Measurements from ENCODE around the gene CIDEB. TPM values are rescaled to one million over a fixed set of nuclear protein-coding genes. Genes with fewer than 3 reads are reported as not detected.

Gene CIDEB
- total and polyA plus RNA-seq, 2 of the 13 experiments (the other 11 are each of a cell fraction or from before 2014, with no cell fraction given) = 35.8 to 110 TPM

DNA sequence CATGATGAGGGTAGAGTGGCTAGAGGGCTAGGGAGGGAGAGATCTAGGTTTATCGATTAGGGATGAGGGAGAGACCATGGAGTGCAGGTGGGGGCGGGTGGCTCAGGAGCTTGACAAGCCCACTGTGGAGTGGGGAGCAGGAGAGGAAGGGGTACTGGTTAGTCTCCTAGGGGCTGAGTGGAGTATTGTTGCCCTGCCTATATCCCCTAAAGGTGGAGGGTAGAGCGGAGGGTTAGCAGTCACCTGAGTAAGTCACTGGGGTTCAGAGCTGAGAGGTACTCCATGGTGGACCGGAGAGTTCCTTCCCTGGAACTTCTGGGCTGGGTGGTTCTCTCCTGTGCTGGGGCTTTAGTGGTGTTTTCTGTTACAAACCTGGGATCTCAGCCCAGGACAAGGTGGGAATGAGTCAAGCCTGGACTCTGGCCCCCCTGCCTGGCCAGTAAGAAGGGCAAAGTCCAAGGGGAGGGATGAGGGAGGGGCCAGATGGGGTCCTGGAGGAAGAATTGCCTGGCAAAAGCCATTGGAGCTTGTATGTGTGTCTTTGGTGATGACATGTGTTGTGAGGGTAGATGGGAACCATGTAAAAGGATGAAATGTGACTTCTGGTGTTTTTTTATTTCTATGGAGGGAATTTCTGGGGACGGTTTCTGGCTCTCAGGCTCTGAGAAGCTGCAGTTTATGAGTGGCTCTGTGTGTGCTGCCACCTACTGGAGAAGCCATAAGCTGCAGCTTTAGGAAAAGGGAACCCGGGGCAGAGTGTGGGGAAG is at the start of gene CIDEB (continued):
- TF ChIP-seq, protein P1, sequence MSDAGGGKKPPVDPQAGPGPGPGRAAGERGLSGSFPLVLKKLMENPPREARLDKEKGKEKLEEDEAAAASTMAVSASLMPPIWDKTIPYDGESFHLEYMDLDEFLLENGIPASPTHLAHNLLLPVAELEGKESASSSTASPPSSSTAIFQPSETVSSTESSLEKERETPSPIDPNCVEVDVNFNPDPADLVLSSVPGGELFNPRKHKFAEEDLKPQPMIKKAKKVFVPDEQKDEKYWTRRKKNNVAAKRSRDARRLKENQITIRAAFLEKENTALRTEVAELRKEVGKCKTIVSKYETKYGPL (CRISPR knock-in tag; IDR thresholded peaks at IDR 0.05) = no peak
- TF ChIP-seq ATRX (CRISPR knock-in tag; IDR thresholded peaks at IDR 0.05; ENCODE audit: borderline replicate concordance) = no peak
- no peak; the same call in 1 of the 2 replicates for TF ChIP-seq ZKSCAN5 (CRISPR knock-in tag; IDR thresholded peaks at IDR 0.05)
- TF ChIP-seq ZNF501 (CRISPR knock-in tag; IDR thresholded peaks at IDR 0.05) = peak; percentile 96
- peak; percentile 78 for TF ChIP-seq ONECUT2 (CRISPR knock-in tag; IDR thresholded peaks at IDR 0.05)
- TF ChIP-seq MEIS2 (CRISPR knock-in tag; IDR thresholded peaks at IDR 0.05) = peak; percentile 80; the same call in 1 of the 2 replicates
- peak; percentile 67 for TF ChIP-seq STAG1 (CRISPR knock-in tag; IDR thresholded peaks at IDR 0.05)
- TF ChIP-seq REXO4 (CRISPR knock-in tag; IDR thresholded peaks at IDR 0.05; ENCODE audit: borderline replicate concordance) = no peak
- peak; percentile 100 for TF ChIP-seq HNF4A (CRISPR knock-in tag; IDR thresholded peaks at IDR 0.05)
- no peak for TF ChIP-seq ZEB1 (IDR thresholded peaks at IDR 0.05; ENCODE audit: insufficient replicate concordance, low read depth)
- peak; percentile 91 for TF ChIP-seq HOXA5 (CRISPR knock-in tag; IDR thresholded peaks at IDR 0.05)
- TF ChIP-seq, protein P2, sequence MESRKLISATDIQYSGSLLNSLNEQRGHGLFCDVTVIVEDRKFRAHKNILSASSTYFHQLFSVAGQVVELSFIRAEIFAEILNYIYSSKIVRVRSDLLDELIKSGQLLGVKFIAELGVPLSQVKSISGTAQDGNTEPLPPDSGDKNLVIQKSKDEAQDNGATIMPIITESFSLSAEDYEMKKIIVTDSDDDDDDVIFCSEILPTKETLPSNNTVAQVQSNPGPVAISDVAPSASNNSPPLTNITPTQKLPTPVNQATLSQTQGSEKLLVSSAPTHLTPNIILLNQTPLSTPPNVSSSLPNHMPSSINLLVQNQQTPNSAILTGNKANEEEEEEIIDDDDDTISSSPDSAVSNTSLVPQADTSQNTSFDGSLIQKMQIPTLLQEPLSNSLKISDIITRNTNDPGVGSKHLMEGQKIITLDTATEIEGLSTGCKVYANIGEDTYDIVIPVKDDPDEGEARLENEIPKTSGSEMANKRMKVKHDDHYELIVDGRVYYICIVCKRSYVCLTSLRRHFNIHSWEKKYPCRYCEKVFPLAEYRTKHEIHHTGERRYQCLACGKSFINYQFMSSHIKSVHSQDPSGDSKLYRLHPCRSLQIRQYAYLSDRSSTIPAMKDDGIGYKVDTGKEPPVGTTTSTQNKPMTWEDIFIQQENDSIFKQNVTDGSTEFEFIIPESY (CRISPR knock-in tag; IDR thresholded peaks at IDR 0.05) = peak; percentile 56
- no peak for TF ChIP-seq FOXJ3 (CRISPR knock-in tag; IDR thresholded peaks at IDR 0.05; ENCODE audit: borderline replicate concordance)
- TF ChIP-seq ZNF329 (CRISPR knock-in tag; IDR thresholded peaks at IDR 0.05; ENCODE audit: low read depth) = peak; percentile 12; the same call in 1 of the 2 replicates
- TF ChIP-seq TMF1 (CRISPR knock-in tag; IDR thresholded peaks at IDR 0.05; ENCODE audit: low read depth) = peak; percentile 47
- TF ChIP-seq SNAPC2 (CRISPR knock-in tag; IDR thresholded peaks at IDR 0.05) = no peak; the same call in 1 of the 2 replicates
- TF ChIP-seq, protein P3, sequence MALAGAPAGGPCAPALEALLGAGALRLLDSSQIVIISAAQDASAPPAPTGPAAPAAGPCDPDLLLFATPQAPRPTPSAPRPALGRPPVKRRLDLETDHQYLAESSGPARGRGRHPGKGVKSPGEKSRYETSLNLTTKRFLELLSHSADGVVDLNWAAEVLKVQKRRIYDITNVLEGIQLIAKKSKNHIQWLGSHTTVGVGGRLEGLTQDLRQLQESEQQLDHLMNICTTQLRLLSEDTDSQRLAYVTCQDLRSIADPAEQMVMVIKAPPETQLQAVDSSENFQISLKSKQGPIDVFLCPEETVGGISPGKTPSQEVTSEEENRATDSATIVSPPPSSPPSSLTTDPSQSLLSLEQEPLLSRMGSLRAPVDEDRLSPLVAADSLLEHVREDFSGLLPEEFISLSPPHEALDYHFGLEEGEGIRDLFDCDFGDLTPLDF (CRISPR knock-in tag; IDR thresholded peaks at IDR 0.05) = no peak
- TF ChIP-seq, protein P4, sequence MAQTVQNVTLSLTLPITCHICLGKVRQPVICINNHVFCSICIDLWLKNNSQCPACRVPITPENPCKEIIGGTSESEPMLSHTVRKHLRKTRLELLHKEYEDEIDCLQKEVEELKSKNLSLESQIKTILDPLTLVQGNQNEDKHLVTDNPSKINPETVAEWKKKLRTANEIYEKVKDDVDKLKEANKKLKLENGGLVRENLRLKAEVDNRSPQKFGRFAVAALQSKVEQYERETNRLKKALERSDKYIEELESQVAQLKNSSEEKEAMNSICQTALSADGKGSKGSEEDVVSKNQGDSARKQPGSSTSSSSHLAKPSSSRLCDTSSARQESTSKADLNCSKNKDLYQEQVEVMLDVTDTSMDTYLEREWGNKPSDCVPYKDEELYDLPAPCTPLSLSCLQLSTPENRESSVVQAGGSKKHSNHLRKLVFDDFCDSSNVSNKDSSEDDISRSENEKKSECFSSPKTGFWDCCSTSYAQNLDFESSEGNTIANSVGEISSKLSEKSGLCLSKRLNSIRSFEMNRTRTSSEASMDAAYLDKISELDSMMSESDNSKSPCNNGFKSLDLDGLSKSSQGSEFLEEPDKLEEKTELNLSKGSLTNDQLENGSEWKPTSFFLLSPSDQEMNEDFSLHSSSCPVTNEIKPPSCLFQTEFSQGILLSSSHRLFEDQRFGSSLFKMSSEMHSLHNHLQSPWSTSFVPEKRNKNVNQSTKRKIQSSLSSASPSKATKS (CRISPR knock-in tag; IDR thresholded peaks at IDR 0.05) = no peak
- TF ChIP-seq, protein P5, sequence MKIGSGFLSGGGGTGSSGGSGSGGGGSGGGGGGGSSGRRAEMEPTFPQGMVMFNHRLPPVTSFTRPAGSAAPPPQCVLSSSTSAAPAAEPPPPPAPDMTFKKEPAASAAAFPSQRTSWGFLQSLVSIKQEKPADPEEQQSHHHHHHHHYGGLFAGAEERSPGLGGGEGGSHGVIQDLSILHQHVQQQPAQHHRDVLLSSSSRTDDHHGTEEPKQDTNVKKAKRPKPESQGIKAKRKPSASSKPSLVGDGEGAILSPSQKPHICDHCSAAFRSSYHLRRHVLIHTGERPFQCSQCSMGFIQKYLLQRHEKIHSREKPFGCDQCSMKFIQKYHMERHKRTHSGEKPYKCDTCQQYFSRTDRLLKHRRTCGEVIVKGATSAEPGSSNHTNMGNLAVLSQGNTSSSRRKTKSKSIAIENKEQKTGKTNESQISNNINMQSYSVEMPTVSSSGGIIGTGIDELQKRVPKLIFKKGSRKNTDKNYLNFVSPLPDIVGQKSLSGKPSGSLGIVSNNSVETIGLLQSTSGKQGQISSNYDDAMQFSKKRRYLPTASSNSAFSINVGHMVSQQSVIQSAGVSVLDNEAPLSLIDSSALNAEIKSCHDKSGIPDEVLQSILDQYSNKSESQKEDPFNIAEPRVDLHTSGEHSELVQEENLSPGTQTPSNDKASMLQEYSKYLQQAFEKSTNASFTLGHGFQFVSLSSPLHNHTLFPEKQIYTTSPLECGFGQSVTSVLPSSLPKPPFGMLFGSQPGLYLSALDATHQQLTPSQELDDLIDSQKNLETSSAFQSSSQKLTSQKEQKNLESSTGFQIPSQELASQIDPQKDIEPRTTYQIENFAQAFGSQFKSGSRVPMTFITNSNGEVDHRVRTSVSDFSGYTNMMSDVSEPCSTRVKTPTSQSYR (CRISPR knock-in tag; IDR thresholded peaks at IDR 0.05; ENCODE audit: borderline replicate concordance) = no peak; the same call in 1 of the 2 replicates

Measured in HepG2 (cell line).